Measurements from ENCODE around the gene SLCO2A1.

The SLCO2A1 gene

GRCh38 chr3:134033315-134033996 lies 3.7 kb upstream of the SLCO2A1 start:
- TF ChIP-seq GATA3 (IDR thresholded peaks at IDR 0.05; ENCODE audit: low read depth, low read length), result no peak
- TF ChIP-seq GATA2 (IDR thresholded peaks at IDR 0.05; ENCODE audit: low read depth, low read length), result no peak

DNA sequence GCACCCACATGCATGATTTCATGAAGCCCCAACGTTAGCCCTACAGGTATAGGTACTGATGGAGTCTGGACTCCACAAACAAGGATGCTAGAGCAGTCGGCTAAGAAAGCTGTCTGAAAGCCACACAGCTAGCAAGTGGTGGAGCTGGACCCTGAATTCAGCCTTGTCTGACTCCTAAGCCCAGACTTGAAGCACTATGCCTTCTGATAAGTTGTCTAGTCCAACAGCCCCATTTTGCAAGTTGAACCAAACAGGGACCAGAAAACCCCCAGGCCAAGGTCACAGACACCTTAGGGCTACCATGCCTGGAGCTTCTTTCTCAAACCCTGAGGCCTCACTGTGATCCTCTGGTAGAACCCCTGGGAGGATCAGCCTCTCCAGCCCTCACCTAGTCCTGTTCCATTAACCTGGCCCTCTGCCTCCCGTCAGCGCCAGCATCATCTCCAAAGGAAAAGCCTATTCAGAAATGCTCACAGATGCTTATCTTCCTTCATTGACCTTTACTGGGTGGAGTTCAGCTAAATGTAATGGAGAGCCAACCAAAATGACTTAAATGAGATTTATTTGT lies 1.7 kb upstream of the SLCO2A1 start:
- no peak for TF ChIP-seq GATA3 (IDR thresholded peaks at IDR 0.05; ENCODE audit: low read depth, low read length)
- TF ChIP-seq GATA2 (IDR thresholded peaks at IDR 0.05; ENCODE audit: low read depth, low read length), result no peak

- TF ChIP-seq GATA2 (IDR thresholded peaks at IDR 0.05; ENCODE audit: low read depth, low read length) (no peak), GATA3 (IDR thresholded peaks at IDR 0.05; ENCODE audit: low read depth, low read length) (no peak)
These were observed 938 bp upstream of the SLCO2A1 start for GRCh38 chr3:134030379-134031347.

DNA sequence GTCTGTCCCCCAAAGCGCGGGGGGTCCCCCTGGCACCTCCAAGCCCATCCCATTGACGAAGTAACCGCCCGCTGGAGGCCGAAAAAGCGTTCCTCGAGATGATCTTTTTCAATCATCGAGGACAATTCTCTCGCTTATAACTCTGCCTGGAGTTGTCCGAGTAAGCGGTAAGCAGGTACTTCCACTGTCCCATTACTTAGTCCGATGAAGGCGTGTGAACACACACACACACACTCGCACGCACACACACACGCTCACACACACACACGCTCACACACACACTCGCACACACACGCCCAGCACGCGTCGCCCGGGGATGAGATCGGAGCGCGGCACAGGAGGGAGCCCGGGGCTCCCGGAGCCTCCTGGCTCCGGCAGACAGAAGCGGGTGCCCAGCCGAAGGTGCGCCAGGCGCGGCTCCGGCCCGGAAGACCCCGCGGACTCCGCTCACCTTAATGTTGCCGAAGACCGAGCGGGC lies 430 bp downstream of the SLCO2A1 start:
- TF ChIP-seq GATA2 (IDR thresholded peaks at IDR 0.05; ENCODE audit: low read depth, low read length), result no peak
- no peak for TF ChIP-seq GATA3 (IDR thresholded peaks at IDR 0.05; ENCODE audit: low read depth, low read length)

GRCh38 chr3:134028486-134029255 lies 1.1 kb downstream of the SLCO2A1 start:
- TF ChIP-seq GATA3 (IDR thresholded peaks at IDR 0.05; ENCODE audit: low read depth, low read length), result no peak
- TF ChIP-seq GATA2 (IDR thresholded peaks at IDR 0.05; ENCODE audit: low read depth, low read length), result no peak

DNA sequence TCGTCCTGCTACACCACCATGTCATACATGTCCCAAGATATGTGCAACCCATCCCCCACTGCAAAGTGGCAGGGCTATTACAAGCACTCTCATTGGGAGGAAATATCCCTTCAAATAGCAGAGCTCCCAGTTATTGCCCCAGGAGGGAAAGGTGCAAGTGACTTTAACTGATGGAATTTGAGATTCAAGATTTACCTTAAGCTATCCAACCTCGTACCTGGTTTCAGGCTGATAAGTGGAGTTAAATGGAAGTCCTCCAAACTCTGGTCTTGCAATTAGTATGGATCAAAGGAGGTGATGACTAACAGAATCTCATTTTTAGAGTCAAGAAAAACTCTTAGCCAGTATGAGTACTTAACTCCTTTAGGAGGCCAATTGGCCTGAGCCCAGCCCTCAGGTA lies 2.1 kb downstream of the SLCO2A1 start:
- TF ChIP-seq GATA2 (IDR thresholded peaks at IDR 0.05; ENCODE audit: low read depth, low read length) (no peak), GATA3 (IDR thresholded peaks at IDR 0.05; ENCODE audit: low read depth, low read length) (no peak)

GRCh38 chr3:134020135-134020680 lies 9.5 kb downstream of the SLCO2A1 start:
- TF ChIP-seq GATA3 (IDR thresholded peaks at IDR 0.05; ENCODE audit: low read depth, low read length), result no peak
- TF ChIP-seq GATA2 (IDR thresholded peaks at IDR 0.05; ENCODE audit: low read depth, low read length), result no peak

DNA sequence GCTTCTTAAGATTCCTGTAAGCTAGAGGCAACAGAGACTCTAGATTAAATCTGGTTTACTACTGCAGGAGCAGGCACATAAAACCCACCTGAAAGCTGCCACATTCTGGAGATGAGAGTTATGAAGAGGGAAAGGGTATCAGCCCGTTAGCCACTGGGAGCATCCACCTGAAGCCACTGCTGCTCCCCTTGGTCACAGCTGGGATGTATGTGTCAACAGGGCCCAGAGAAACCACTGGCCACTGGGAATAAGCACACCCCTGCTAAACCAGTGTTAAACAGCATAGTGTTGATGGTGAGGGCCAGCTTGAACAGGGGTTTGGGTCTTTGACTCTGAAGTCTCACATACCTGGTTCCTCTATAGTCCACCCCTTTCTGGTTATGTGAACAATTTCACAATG lies 10.9 kb downstream of the SLCO2A1 start:
- no peak for TF ChIP-seq GATA3 (IDR thresholded peaks at IDR 0.05; ENCODE audit: low read depth, low read length)
- TF ChIP-seq GATA2 (IDR thresholded peaks at IDR 0.05; ENCODE audit: low read depth, low read length), result no peak

DNA sequence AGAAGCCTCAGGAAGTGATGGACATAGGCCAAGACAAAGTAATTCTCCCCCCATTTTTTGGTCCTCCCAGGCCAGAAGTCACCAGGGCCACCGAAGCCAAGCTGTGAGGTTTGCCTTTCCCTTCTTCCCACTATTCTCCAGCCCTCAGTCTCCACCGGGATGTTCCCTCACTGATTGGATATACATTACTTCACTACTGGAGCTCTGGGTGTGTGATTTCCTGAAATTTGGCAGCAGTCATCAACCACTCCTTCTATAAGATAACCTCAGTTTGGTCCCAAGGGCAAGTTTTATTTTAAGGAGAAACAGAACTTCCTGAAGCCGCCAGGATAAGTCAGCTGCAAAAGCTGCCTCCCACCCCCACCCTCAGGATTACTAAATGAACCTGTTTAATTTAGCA lies 11.3 kb downstream of the SLCO2A1 start:
- TF ChIP-seq GATA3 (IDR thresholded peaks at IDR 0.05; ENCODE audit: low read depth, low read length) (no peak), GATA2 (IDR thresholded peaks at IDR 0.05; ENCODE audit: low read depth, low read length) (no peak)

DNA sequence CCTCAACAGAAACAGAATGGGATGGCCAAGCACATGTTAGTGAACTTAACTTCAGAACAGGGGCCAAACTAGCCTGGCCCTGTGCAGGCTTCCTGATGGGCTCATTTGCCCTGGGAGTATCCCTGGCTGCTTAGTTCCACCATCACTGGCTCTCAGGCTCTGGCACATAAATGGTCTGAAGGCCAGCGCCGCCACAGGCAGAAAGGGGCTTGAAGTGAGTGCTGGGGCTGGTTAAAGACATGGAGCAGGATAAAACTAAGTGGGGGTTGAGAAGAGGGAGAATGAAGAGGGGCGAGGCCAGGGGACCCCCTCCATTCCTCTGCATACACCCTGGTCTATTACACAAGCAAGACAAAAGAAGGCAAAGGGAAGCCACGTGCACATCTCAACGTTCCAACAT lies 12.2 kb downstream of the SLCO2A1 start:
- no peak for TF ChIP-seq GATA2 (IDR thresholded peaks at IDR 0.05; ENCODE audit: low read depth, low read length)
- no peak for TF ChIP-seq GATA3 (IDR thresholded peaks at IDR 0.05; ENCODE audit: low read depth, low read length)

DNA sequence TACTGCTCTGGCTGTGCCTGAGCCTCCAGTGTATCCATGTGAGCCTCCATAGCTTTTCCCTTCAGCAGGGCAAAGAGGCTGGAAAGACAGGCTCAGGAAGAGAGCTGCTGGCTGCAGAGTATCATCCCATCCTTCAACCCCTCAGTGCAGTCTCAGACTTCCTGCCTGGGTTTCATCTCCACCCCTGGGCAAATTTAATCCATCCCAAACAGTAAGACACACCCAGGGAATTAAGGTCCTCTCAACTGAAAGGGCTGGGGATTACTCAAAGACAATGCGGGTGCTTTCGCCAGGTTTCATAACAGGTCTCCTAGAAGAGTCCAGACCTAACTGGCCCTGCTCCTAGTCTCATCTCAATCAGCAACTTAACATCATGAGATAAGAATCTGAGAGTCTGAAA lies 15.5 kb downstream of the SLCO2A1 start:
- no peak for TF ChIP-seq GATA3 (IDR thresholded peaks at IDR 0.05; ENCODE audit: low read depth, low read length)
- no peak for TF ChIP-seq GATA2 (IDR thresholded peaks at IDR 0.05; ENCODE audit: low read depth, low read length)

DNA sequence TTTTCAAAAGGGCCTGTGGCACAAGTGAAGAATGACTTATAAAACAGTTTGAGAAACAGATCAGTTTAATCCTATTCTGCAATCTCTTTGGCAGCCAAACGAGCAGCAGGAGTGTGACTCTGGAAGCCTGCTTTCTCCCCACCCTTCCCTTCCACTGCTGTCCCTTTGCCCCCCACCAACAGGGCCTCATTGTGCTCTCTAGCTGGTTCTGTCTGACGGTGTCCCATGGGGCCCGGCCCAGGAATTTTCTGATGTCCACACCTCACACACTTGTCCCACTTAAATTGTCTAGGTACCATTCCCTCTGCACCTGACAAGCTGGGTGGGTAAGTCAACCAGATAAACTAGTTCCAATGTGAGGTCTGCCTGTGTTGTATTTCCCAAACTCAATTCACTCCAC lies 16.4 kb downstream of the SLCO2A1 start:
- no peak for TF ChIP-seq GATA2 (IDR thresholded peaks at IDR 0.05; ENCODE audit: low read depth, low read length)
- no peak for TF ChIP-seq GATA3 (IDR thresholded peaks at IDR 0.05; ENCODE audit: low read depth, low read length)

GRCh38 chr3:134009345-134010000 lies 20.3 kb downstream of the SLCO2A1 start:
- TF ChIP-seq GATA2 (IDR thresholded peaks at IDR 0.05; ENCODE audit: low read depth, low read length), result no peak
- TF ChIP-seq GATA3 (IDR thresholded peaks at IDR 0.05; ENCODE audit: low read depth, low read length), result no peak

Data from SH-SY5Y (cell line).